Epithelial cell of prostate (primary cell): ENCODE results near the gene OR5AC2.

Experiments
- DNase-seq: peaks from one replicate; pipeline ENCODE4 v3.0.0-alpha.2; 2011; ENCODE audit warnings: low read depth, low spot score
- H3K27ac ChIP-seq: fragments of 450-650 bp; 2 replicates; pipeline ENCODE4 v1.5.1; 2017; ENCODE audit warnings: mild to moderate bottlenecking

The OR5AC2 gene

GRCh38 chr3:98136631-98137030 lies 49.7 kb downstream of the OR5AC2 start:
- no peak for DNase-seq
- H3K27ac ChIP-seq, result no peak overlapping the region
